SK-N-SH (cell line): Measurements from ENCODE around the gene C2orf49. TPM values are rescaled to one million over a fixed set of nuclear protein-coding genes. Genes with fewer than 3 reads are reported as not detected.
A peak's percentile ranks its signal among the peaks of the same experiment; 100 is the strongest.

Experiments
- CTCF ChIA-PET: fragments of 300-600, 350-600 bp; formaldehyde crosslinking; extraction: SDS; loops from one replicate; lab custom pipeline; 2021; lab: Yijun Ruan, JAX
- POLR2A ChIA-PET: fragments of 350-600 bp; sonication (Branson Sonifier 250); formaldehyde crosslinking; extraction: SDS; loops from one replicate; lab custom pipeline; 2020; ENCODE audit warnings: antibody characterized with exemption, inconsistent platforms; lab: Yijun Ruan, JAX
- DNase-seq: peaks from one replicate; pipeline ENCODE4 v3.0.0; 2012
- H2AFZ ChIP-seq: fragments of 200-600 bp; sonication (generic); 2 replicates; pipeline ENCODE4 v1.8.1; 2016; ENCODE audit warnings: antibody characterized with exemption, mild to moderate bottlenecking, low read depth
- H3F3A ChIP-seq: fragments of 200-600 bp; sonication (generic); replicated peaks from 2 replicates; pipeline ENCODE3; 2016; ENCODE audit warnings: antibody characterized with exemption, mild to moderate bottlenecking; ENCODE audit not compliant: insufficient read depth
- H3K27ac ChIP-seq, 2 experiments: fragments of 200-500 bp in 1 of 2; fragments of 200-600 bp in 1 of 2; sonication (Bioruptor generic) in 1 of 2; sonication (generic), shearing (Covaris generic) in 1 of 2; 2 replicates each; pipeline versions ENCODE4 v1.5.1 to v1.6.1; 2014 to 2016; ENCODE audit warnings: low read depth in 2 of 2, inconsistent platforms in 1 of 2, low read length in 1 of 2, mild to moderate bottlenecking in 1 of 2, mixed read lengths in 1 of 2
- H3K27me3 ChIP-seq: fragments of 200-600 bp; sonication (generic), shearing (Covaris generic); 2 replicates; pipeline ENCODE4 v1.6.1; 2016; ENCODE audit warnings: mixed run types; ENCODE audit not compliant: insufficient read depth
- H3K36me3 ChIP-seq, 2 experiments: fragments of 200-500 bp in 1 of 2; fragments of 200-600 bp in 1 of 2; sonication (Bioruptor generic) in 1 of 2; sonication (generic) in 1 of 2; replicated peaks in 1 of 2; 2 replicates each; pipeline versions ENCODE3 to v1.5.1; 2014 to 2016; ENCODE audit warnings: low read length in 1 of 2, mild to moderate bottlenecking in 1 of 2; ENCODE audit not compliant: insufficient read depth in 2 of 2, control insufficient read depth in 1 of 2
- H3K4me1 ChIP-seq, 2 experiments: fragments of 200-500 bp in 1 of 2; fragments of 200-600 bp in 1 of 2; sonication (Bioruptor generic) in 1 of 2; sonication (generic), shearing (Covaris generic) in 1 of 2; 2 replicates each; pipeline versions ENCODE4 v1.5.1 to v1.6.1; 2014 to 2016; ENCODE audit warnings: low read depth in 1 of 2, low read length in 1 of 2, mixed run types in 1 of 2; ENCODE audit not compliant: insufficient read depth in 2 of 2, control insufficient read depth in 1 of 2
- H3K4me2 ChIP-seq: fragments of 200-600 bp; sonication (generic), shearing (Covaris generic); 2 replicates; pipeline ENCODE4 v1.6.1; 2017; ENCODE audit warnings: mixed run types
- H3K4me3 ChIP-seq, 2 experiments: fragments of 200-500 bp in 1 of 2; fragments of 200-600 bp in 1 of 2; sonication (Bioruptor generic) in 1 of 2; sonication (generic), shearing (Covaris generic) in 1 of 2; 2 replicates each; pipeline versions ENCODE4 v1.5.1 to v1.8.1; 2014 to 2016; ENCODE audit warnings: low read depth in 2 of 2, inconsistent platforms in 1 of 2, low read length in 1 of 2, mild to moderate bottlenecking in 1 of 2, mixed read lengths in 1 of 2, moderate library complexity in 1 of 2
- H3K79me2 ChIP-seq: fragments of 200-600 bp; sonication (generic); 2 replicates; pipeline ENCODE4 v1.8.1; 2017; ENCODE audit warnings: mild to moderate bottlenecking; ENCODE audit not compliant: insufficient read depth
- H3K9ac ChIP-seq: fragments of 200-600 bp; sonication (generic); 2 replicates; pipeline ENCODE4 v1.6.1; 2017; ENCODE audit warnings: mixed run types
- H3K9me2 ChIP-seq: fragments of 200-600 bp; sonication (generic); 2 replicates; pipeline ENCODE4 v1.6.1; 2017; ENCODE audit warnings: mixed run types
- H3K9me3 ChIP-seq: fragments of 200-600 bp; sonication (generic); 2 replicates; pipeline ENCODE4 v1.6.1; 2017; ENCODE audit warnings: mixed run types, mild to moderate bottlenecking, moderate library complexity
- H4K20me1 ChIP-seq: fragments of 200-600 bp; sonication (generic); 2 replicates; pipeline ENCODE4 v1.6.1; 2017; ENCODE audit warnings: mild to moderate bottlenecking, mixed run types; ENCODE audit not compliant: insufficient read depth
- ELF1 ChIP-seq: IDR thresholded peaks from 2 replicates; pipeline ENCODE4 v1.4.0; 2012
- EP300 ChIP-seq, 2 experiments: IDR thresholded peaks; 2 replicates each; pipeline versions ENCODE4 v1.4.0 to v1.6.1; 2012; ENCODE audit warnings: borderline replicate concordance in 1 of 2, low read depth in 1 of 2, low read length in 1 of 2
- EZH2phosphoT487 ChIP-seq: fragments of 200-600 bp; sonication (generic); IDR thresholded peaks from 2 replicates; pipeline ENCODE4 v1.6.1; 2017; ENCODE audit warnings: low read depth, mixed run types, mild to moderate bottlenecking, antibody characterized with exemption, moderate library complexity, borderline replicate concordance
- FOSL2 ChIP-seq: IDR thresholded peaks from 2 replicates; pipeline ENCODE4 v1.4.0; 2012; ENCODE audit warnings: low read depth, mild to moderate bottlenecking, moderate library complexity, borderline replicate concordance
- FOXM1 ChIP-seq: IDR thresholded peaks from 2 replicates; pipeline ENCODE4 v1.4.0; 2012; ENCODE audit warnings: low read depth, mild to moderate bottlenecking
- MXI1 ChIP-seq: IDR thresholded peaks from 2 replicates; pipeline ENCODE4 v1.6.1; 2012; ENCODE audit warnings: mild to moderate bottlenecking, low read depth, low read length, improper control_type of control experiment
- NRF1 ChIP-seq: IDR thresholded peaks from 2 replicates; pipeline ENCODE4 v1.6.1; 2012; ENCODE audit warnings: low read depth, mild to moderate bottlenecking, low read length
- POLR2AphosphoS5 ChIP-seq: IDR thresholded peaks from 2 replicates; pipeline ENCODE4 v1.6.1; 2012; ENCODE audit warnings: low read depth, low read length
- RAD21 ChIP-seq: IDR thresholded peaks from 2 replicates; pipeline ENCODE4 v1.6.1; 2012; ENCODE audit warnings: mild to moderate bottlenecking, low read length
- RFX5 ChIP-seq: IDR thresholded peaks from 2 replicates; pipeline ENCODE4 v1.6.1; 2012; ENCODE audit warnings: mild to moderate bottlenecking, improper control_type of control experiment, low read length
- RXRA ChIP-seq: IDR thresholded peaks from 2 replicates; pipeline ENCODE4 v1.4.0; 2012; ENCODE audit warnings: low read depth, mild to moderate bottlenecking, borderline replicate concordance
- SMC3 ChIP-seq: IDR thresholded peaks from 2 replicates; pipeline ENCODE4 v1.6.1; 2012; ENCODE audit warnings: low read depth, low read length, improper control_type of control experiment
- TCF12 ChIP-seq: IDR thresholded peaks from 2 replicates; pipeline ENCODE4 v1.4.0; 2012
- USF1 ChIP-seq: IDR thresholded peaks from 2 replicates; pipeline ENCODE4 v1.4.0; 2012; ENCODE audit warnings: low read depth, borderline replicate concordance
- YY1 ChIP-seq: IDR thresholded peaks from 2 replicates; pipeline ENCODE4 v1.4.0; 2012; ENCODE audit warnings: low read depth, mild to moderate bottlenecking
- ZBTB33 ChIP-seq: IDR thresholded peaks from 2 replicates; pipeline ENCODE4 v1.4.0; 2012; ENCODE audit warnings: low read depth, borderline replicate concordance
- WGBS: methylation state at CpG from one replicate; pipeline ENCODE4 v1.1.6; 2017; ENCODE audit warnings: low lambda C conversion rate; 5-methylcytosine and 5-hydroxymethylcytosine counted together
- polyA plus RNA-seq, 3 experiments: library from polyadenylated mRNA; depleted of rRNA; stranded (reverse); fragments of >200 nt; gene quantifications; 2 replicates each; pipeline ENCODE4 v1.2.3, GENCODE V29; 2012
- TF ChIP-seq, protein P1 (sequence below): fragments of 200-600 bp; sonication (generic); IDR thresholded peaks from 2 replicates; pipeline ENCODE4 v1.6.1; 2017; ENCODE audit warnings: antibody characterized with exemption, mild to moderate bottlenecking, moderate library complexity
- TF ChIP-seq, protein P2 (sequence below): IDR thresholded peaks from 2 replicates; pipeline ENCODE4 v1.6.1; 2012; ENCODE audit warnings: mild to moderate bottlenecking, low read depth, low read length, moderate library complexity
- TF ChIP-seq, protein P3 (sequence below): fragments of 150-350 bp; IDR thresholded peaks from 2 replicates; pipeline ENCODE4 v1.6.1; 2017; ENCODE audit warnings: antibody characterized with exemption, low read length, low read depth, borderline replicate concordance
- TF ChIP-seq, protein P4 (sequence below): IDR thresholded peaks from 2 replicates; pipeline ENCODE4; 2012

C2orf49 gene
- 7.6 and 8.5 TPM in 2 replicates for polyA plus RNA-seq (2012; rRNA removed)
- polyA plus RNA-seq (2012; cell fraction: cytosol; rRNA removed): 10.4 and 14.9 TPM in 2 replicates
- polyA plus RNA-seq (2012; cell fraction: nucleus; rRNA removed): 3.8 and 7.8 TPM in 2 replicates

GRCh38 chr2:105337122-105338019 is at the start of gene C2orf49:
TSS of gene C2orf49 (plus strand) at chr2:105337540. CDS start at chr2:105337588, 48 bp downstream.
- peak within 1 kb of the TSS; percentile 80 for H3K4me2 ChIP-seq
- peak; percentile 93 for DNase-seq
- no peaks in the 10 kb centered on the region for H3F3A ChIP-seq
- H3K4me1 ChIP-seq: peaks cover 8 to 10% of the 10 kb centered on the region in 2 experiments; a peak in 3 of 4 replicates
- no peaks in the 10 kb centered on the region for H4K20me1 ChIP-seq
- H3K4me3 ChIP-seq: peak within 1 kb of the TSS; percentile 83 to 99
- CTCF ChIA-PET: interaction anchor here (0.7 to 1.4 kb wide), 4 partner anchors 8 to 184 kb away, joined by 3 to 5 read pairs (median 3); partner anchors contain the start of gene TGFBRAP1
- no peaks in the 10 kb centered on the region for H3K27me3 ChIP-seq
- WGBS: 1% methylated on average over 24 of the region's 58 CpGs
- peaks cover 23 to 36% of the 10 kb centered on the region in 2 experiments for H3K36me3 ChIP-seq
- peak within 1 kb of the TSS; percentile 98 for H3K9ac ChIP-seq
- POLR2A ChIA-PET: interaction anchor here (0.6 to 1.7 kb wide), 3 partner anchors 61 to 1020 kb away, joined by 3 to 4 read pairs (median 3); partner anchors contain the start of gene FHL2
- H3K9me2 ChIP-seq: no peaks in the 10 kb centered on the region
- H2AFZ ChIP-seq: peak within 1 kb of the TSS; percentile 94
- no peaks in the 10 kb centered on the region for H3K9me3 ChIP-seq
- H3K27ac ChIP-seq: peak within 1 kb of the TSS; percentile 96
- H3K79me2 ChIP-seq: peaks cover 51% of the 10 kb centered on the region
- TF ChIP-seq FOXM1 (no peak), POLR2AphosphoS5 (peak; percentile 77), RFX5 (no peak), YY1 (peak; percentile 78), EZH2phosphoT487 (no peak), RAD21 (no peak), EP300 (IDR thresholded peaks at IDR 0.05; ENCODE audit: borderline replicate concordance in 1 of 2, low read depth in 1 of 2, low read length in 1 of 2) (0 out of 4 replicates have a peak, but pooled peaks of 1 of the 2 experiments have one; percentile 12), ZBTB33 (no peak), TCF12 (no peak), FOSL2 (no peak), NRF1 (no peak), MXI1 (peak; percentile 81), SMC3 (no peak), RXRA (peak; percentile 24; the same call in 1 of the 2 replicates), ELF1 (peak; percentile 72), USF1 (no peak)
- TF ChIP-seq, protein P1, sequence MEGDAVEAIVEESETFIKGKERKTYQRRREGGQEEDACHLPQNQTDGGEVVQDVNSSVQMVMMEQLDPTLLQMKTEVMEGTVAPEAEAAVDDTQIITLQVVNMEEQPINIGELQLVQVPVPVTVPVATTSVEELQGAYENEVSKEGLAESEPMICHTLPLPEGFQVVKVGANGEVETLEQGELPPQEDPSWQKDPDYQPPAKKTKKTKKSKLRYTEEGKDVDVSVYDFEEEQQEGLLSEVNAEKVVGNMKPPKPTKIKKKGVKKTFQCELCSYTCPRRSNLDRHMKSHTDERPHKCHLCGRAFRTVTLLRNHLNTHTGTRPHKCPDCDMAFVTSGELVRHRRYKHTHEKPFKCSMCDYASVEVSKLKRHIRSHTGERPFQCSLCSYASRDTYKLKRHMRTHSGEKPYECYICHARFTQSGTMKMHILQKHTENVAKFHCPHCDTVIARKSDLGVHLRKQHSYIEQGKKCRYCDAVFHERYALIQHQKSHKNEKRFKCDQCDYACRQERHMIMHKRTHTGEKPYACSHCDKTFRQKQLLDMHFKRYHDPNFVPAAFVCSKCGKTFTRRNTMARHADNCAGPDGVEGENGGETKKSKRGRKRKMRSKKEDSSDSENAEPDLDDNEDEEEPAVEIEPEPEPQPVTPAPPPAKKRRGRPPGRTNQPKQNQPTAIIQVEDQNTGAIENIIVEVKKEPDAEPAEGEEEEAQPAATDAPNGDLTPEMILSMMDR: no peak
- TF ChIP-seq, protein P2, sequence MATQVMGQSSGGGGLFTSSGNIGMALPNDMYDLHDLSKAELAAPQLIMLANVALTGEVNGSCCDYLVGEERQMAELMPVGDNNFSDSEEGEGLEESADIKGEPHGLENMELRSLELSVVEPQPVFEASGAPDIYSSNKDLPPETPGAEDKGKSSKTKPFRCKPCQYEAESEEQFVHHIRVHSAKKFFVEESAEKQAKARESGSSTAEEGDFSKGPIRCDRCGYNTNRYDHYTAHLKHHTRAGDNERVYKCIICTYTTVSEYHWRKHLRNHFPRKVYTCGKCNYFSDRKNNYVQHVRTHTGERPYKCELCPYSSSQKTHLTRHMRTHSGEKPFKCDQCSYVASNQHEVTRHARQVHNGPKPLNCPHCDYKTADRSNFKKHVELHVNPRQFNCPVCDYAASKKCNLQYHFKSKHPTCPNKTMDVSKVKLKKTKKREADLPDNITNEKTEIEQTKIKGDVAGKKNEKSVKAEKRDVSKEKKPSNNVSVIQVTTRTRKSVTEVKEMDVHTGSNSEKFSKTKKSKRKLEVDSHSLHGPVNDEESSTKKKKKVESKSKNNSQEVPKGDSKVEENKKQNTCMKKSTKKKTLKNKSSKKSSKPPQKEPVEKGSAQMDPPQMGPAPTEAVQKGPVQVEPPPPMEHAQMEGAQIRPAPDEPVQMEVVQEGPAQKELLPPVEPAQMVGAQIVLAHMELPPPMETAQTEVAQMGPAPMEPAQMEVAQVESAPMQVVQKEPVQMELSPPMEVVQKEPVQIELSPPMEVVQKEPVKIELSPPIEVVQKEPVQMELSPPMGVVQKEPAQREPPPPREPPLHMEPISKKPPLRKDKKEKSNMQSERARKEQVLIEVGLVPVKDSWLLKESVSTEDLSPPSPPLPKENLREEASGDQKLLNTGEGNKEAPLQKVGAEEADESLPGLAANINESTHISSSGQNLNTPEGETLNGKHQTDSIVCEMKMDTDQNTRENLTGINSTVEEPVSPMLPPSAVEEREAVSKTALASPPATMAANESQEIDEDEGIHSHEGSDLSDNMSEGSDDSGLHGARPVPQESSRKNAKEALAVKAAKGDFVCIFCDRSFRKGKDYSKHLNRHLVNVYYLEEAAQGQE: no peak; the same call in 1 of the 2 replicates
- TF ChIP-seq, protein P3, sequence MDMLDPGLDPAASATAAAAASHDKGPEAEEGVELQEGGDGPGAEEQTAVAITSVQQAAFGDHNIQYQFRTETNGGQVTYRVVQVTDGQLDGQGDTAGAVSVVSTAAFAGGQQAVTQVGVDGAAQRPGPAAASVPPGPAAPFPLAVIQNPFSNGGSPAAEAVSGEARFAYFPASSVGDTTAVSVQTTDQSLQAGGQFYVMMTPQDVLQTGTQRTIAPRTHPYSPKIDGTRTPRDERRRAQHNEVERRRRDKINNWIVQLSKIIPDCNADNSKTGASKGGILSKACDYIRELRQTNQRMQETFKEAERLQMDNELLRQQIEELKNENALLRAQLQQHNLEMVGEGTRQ: no peak
- TF ChIP-seq, protein P4, sequence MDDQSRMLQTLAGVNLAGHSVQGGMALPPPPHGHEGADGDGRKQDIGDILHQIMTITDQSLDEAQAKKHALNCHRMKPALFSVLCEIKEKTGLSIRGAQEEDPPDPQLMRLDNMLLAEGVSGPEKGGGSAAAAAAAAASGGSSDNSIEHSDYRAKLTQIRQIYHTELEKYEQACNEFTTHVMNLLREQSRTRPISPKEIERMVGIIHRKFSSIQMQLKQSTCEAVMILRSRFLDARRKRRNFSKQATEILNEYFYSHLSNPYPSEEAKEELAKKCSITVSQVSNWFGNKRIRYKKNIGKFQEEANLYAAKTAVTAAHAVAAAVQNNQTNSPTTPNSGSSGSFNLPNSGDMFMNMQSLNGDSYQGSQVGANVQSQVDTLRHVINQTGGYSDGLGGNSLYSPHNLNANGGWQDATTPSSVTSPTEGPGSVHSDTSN: no peak
